SK-N-SH (cell line): Measurements from ENCODE around the gene TCN2. TPM values are rescaled to one million over a fixed set of nuclear protein-coding genes. Genes with fewer than 3 reads are reported as not detected.

Source experiments
- CTCF ChIA-PET: fragments of 300-600, 350-600 bp; formaldehyde crosslinking; extraction: SDS; loops from one replicate; lab custom pipeline; 2021; lab: Yijun Ruan, JAX
- POLR2A ChIA-PET: fragments of 350-600 bp; sonication (Branson Sonifier 250); formaldehyde crosslinking; extraction: SDS; loops from one replicate; lab custom pipeline; 2020; ENCODE audit warnings: antibody characterized with exemption, inconsistent platforms; lab: Yijun Ruan, JAX
- DNase-seq: peaks from one replicate; pipeline ENCODE4 v3.0.0; 2012
- H2AFZ ChIP-seq: fragments of 200-600 bp; sonication (generic); 2 replicates; pipeline ENCODE4 v1.8.1; 2016; ENCODE audit warnings: antibody characterized with exemption, mild to moderate bottlenecking, low read depth
- H3F3A ChIP-seq: fragments of 200-600 bp; sonication (generic); replicated peaks from 2 replicates; pipeline ENCODE3; 2016; ENCODE audit warnings: antibody characterized with exemption, mild to moderate bottlenecking; ENCODE audit not compliant: insufficient read depth
- H3K27ac ChIP-seq, 2 experiments: fragments of 200-500 bp in 1 of 2; fragments of 200-600 bp in 1 of 2; sonication (Bioruptor generic) in 1 of 2; sonication (generic), shearing (Covaris generic) in 1 of 2; 2 replicates each; pipeline versions ENCODE4 v1.5.1 to v1.6.1; 2014 to 2016; ENCODE audit warnings: low read depth in 2 of 2, inconsistent platforms in 1 of 2, low read length in 1 of 2, mild to moderate bottlenecking in 1 of 2, mixed read lengths in 1 of 2
- H3K27me3 ChIP-seq: fragments of 200-600 bp; sonication (generic), shearing (Covaris generic); 2 replicates; pipeline ENCODE4 v1.6.1; 2016; ENCODE audit warnings: mixed run types; ENCODE audit not compliant: insufficient read depth
- H3K36me3 ChIP-seq, 2 experiments: fragments of 200-500 bp in 1 of 2; fragments of 200-600 bp in 1 of 2; sonication (Bioruptor generic) in 1 of 2; sonication (generic) in 1 of 2; replicated peaks in 1 of 2; 2 replicates each; pipeline versions ENCODE3 to v1.5.1; 2014 to 2016; ENCODE audit warnings: low read length in 1 of 2, mild to moderate bottlenecking in 1 of 2; ENCODE audit not compliant: insufficient read depth in 2 of 2, control insufficient read depth in 1 of 2
- H3K4me1 ChIP-seq, 2 experiments: fragments of 200-500 bp in 1 of 2; fragments of 200-600 bp in 1 of 2; sonication (Bioruptor generic) in 1 of 2; sonication (generic), shearing (Covaris generic) in 1 of 2; 2 replicates each; pipeline versions ENCODE4 v1.5.1 to v1.6.1; 2014 to 2016; ENCODE audit warnings: low read depth in 1 of 2, low read length in 1 of 2, mixed run types in 1 of 2; ENCODE audit not compliant: insufficient read depth in 2 of 2, control insufficient read depth in 1 of 2
- H3K4me2 ChIP-seq: fragments of 200-600 bp; sonication (generic), shearing (Covaris generic); 2 replicates; pipeline ENCODE4 v1.6.1; 2017; ENCODE audit warnings: mixed run types
- H3K4me3 ChIP-seq, 2 experiments: fragments of 200-500 bp in 1 of 2; fragments of 200-600 bp in 1 of 2; sonication (Bioruptor generic) in 1 of 2; sonication (generic), shearing (Covaris generic) in 1 of 2; 2 replicates each; pipeline versions ENCODE4 v1.5.1 to v1.8.1; 2014 to 2016; ENCODE audit warnings: low read depth in 2 of 2, inconsistent platforms in 1 of 2, low read length in 1 of 2, mild to moderate bottlenecking in 1 of 2, mixed read lengths in 1 of 2, moderate library complexity in 1 of 2
- H3K79me2 ChIP-seq: fragments of 200-600 bp; sonication (generic); 2 replicates; pipeline ENCODE4 v1.8.1; 2017; ENCODE audit warnings: mild to moderate bottlenecking; ENCODE audit not compliant: insufficient read depth
- H3K9ac ChIP-seq: fragments of 200-600 bp; sonication (generic); 2 replicates; pipeline ENCODE4 v1.6.1; 2017; ENCODE audit warnings: mixed run types
- H3K9me2 ChIP-seq: fragments of 200-600 bp; sonication (generic); 2 replicates; pipeline ENCODE4 v1.6.1; 2017; ENCODE audit warnings: mixed run types
- H3K9me3 ChIP-seq: fragments of 200-600 bp; sonication (generic); 2 replicates; pipeline ENCODE4 v1.6.1; 2017; ENCODE audit warnings: mixed run types, mild to moderate bottlenecking, moderate library complexity
- H4K20me1 ChIP-seq: fragments of 200-600 bp; sonication (generic); 2 replicates; pipeline ENCODE4 v1.6.1; 2017; ENCODE audit warnings: mild to moderate bottlenecking, mixed run types; ENCODE audit not compliant: insufficient read depth
- CHD2 ChIP-seq: fragments of 150-350 bp; IDR thresholded peaks from 2 replicates; pipeline ENCODE4 v1.6.1; 2018; ENCODE audit warnings: low read length; ENCODE audit not compliant: partially characterized antibody
- ELF1 ChIP-seq: IDR thresholded peaks from 2 replicates; pipeline ENCODE4 v1.4.0; 2012
- FOXJ3 ChIP-seq: sonication (generic); formaldehyde crosslinking; IDR thresholded peaks from 2 replicates; pipeline ENCODE4 v1.5.1; 2020; ENCODE audit warnings: mild to moderate bottlenecking, missing genetic modification reagents
- FOXM1 ChIP-seq: IDR thresholded peaks from 2 replicates; pipeline ENCODE4 v1.4.0; 2012; ENCODE audit warnings: low read depth, mild to moderate bottlenecking
- GATA2 ChIP-seq: sonication (generic); formaldehyde crosslinking; IDR thresholded peaks from 2 replicates; pipeline ENCODE4 v1.5.0; 2020; ENCODE audit warnings: mild to moderate bottlenecking, missing genetic modification reagents
- JUND ChIP-seq: IDR thresholded peaks from 2 replicates; pipeline ENCODE4 v1.4.0; 2012
- MXI1 ChIP-seq: IDR thresholded peaks from 2 replicates; pipeline ENCODE4 v1.6.1; 2012; ENCODE audit warnings: mild to moderate bottlenecking, low read depth, low read length, improper control_type of control experiment
- NFIC ChIP-seq: IDR thresholded peaks from 2 replicates; pipeline ENCODE4 v1.4.0; 2012; ENCODE audit warnings: borderline replicate concordance
- RAD21 ChIP-seq: IDR thresholded peaks from 2 replicates; pipeline ENCODE4 v1.6.1; 2012; ENCODE audit warnings: mild to moderate bottlenecking, low read length
- RFX5 ChIP-seq: IDR thresholded peaks from 2 replicates; pipeline ENCODE4 v1.6.1; 2012; ENCODE audit warnings: mild to moderate bottlenecking, improper control_type of control experiment, low read length
- SIN3A ChIP-seq: IDR thresholded peaks from 2 replicates; pipeline ENCODE4 v1.6.1; 2012; ENCODE audit warnings: low read depth, mild to moderate bottlenecking, low read length, moderate library complexity, borderline replicate concordance
- SMC3 ChIP-seq: IDR thresholded peaks from 2 replicates; pipeline ENCODE4 v1.6.1; 2012; ENCODE audit warnings: low read depth, low read length, improper control_type of control experiment
- TAF1 ChIP-seq: IDR thresholded peaks from 2 replicates; pipeline ENCODE4 v1.6.1; 2012; ENCODE audit warnings: low read depth, mild to moderate bottlenecking, low read length, moderate library complexity, borderline replicate concordance
- TCF12 ChIP-seq: IDR thresholded peaks from 2 replicates; pipeline ENCODE4 v1.4.0; 2012
- TEAD4 ChIP-seq: IDR thresholded peaks from 2 replicates; pipeline ENCODE4 v1.4.0; 2012; ENCODE audit warnings: mild to moderate bottlenecking, borderline replicate concordance; ENCODE audit not compliant: insufficient read depth
- YY1 ChIP-seq: IDR thresholded peaks from 2 replicates; pipeline ENCODE4 v1.4.0; 2012; ENCODE audit warnings: low read depth, mild to moderate bottlenecking
- WGBS: methylation state at CpG from one replicate; pipeline ENCODE4 v1.1.6; 2017; ENCODE audit warnings: low lambda C conversion rate; 5-methylcytosine and 5-hydroxymethylcytosine counted together
- polyA plus RNA-seq, 3 experiments: library from polyadenylated mRNA; depleted of rRNA; stranded (reverse); fragments of >200 nt; gene quantifications; 2 replicates each; pipeline ENCODE4 v1.2.3, GENCODE V29; 2012
- TF ChIP-seq, protein P1 (sequence below): fragments of 200-600 bp; sonication (generic); IDR thresholded peaks from 2 replicates; pipeline ENCODE4 v1.6.1; 2017; ENCODE audit warnings: antibody characterized with exemption, mild to moderate bottlenecking, moderate library complexity
- TF ChIP-seq, protein P2 (sequence below): IDR thresholded peaks from 2 replicates; pipeline ENCODE4; 2012
- TF ChIP-seq, protein P3 (sequence below): IDR thresholded peaks from 2 replicates; pipeline ENCODE4 v1.4.0; 2012; ENCODE audit warnings: low read depth
- TF ChIP-seq, protein P4 (sequence below): IDR thresholded peaks from 2 replicates; pipeline ENCODE4 v1.4.0; 2012; ENCODE audit warnings: low read depth, borderline replicate concordance
- TF ChIP-seq, protein P5 (sequence below): IDR thresholded peaks from 2 replicates; pipeline ENCODE4 v1.6.1; 2012; ENCODE audit warnings: mild to moderate bottlenecking, low read depth, low read length, moderate library complexity

TCN2 gene
- polyA plus RNA-seq, 1 of the 3 experiments (the other 2 are of a cell fraction), result 4.1 TPM

DNA sequence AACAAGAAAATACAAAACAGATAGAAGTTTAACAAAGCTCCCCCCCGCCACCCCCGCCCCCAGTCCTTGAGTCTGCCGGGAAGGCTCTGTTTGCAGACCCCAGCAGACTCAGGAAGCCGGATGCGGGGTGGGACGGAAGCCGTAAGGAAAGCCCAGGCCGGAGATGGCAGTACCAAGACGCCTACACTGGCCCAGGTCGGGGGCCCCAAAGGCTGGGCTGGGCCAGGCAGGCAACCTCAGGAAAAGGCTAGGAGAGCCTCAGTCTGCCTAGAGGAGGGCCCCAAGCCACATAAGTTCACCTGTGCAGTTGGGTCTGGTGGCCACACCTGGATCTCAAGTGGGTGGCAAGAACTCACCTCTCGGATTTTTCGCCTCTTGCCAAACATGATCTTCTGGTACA, 28.5 kb upstream of the TCN2 start:
- DNase-seq, result no peak
- H3K9me2 ChIP-seq, result no peaks in the 10 kb centered on the region
- H2AFZ ChIP-seq, result no peak overlapping the region
- H3K27ac ChIP-seq, result no peak overlapping the region
- peaks cover 10 to 27% of the 10 kb centered on the region in 2 experiments; a peak in 2 of 4 replicates for H3K4me1 ChIP-seq
- TF ChIP-seq ELF1 (no peak), FOXM1 (no peak), YY1 (no peak), MXI1 (no peak), TAF1 (no peak)
- TF ChIP-seq, protein P1, sequence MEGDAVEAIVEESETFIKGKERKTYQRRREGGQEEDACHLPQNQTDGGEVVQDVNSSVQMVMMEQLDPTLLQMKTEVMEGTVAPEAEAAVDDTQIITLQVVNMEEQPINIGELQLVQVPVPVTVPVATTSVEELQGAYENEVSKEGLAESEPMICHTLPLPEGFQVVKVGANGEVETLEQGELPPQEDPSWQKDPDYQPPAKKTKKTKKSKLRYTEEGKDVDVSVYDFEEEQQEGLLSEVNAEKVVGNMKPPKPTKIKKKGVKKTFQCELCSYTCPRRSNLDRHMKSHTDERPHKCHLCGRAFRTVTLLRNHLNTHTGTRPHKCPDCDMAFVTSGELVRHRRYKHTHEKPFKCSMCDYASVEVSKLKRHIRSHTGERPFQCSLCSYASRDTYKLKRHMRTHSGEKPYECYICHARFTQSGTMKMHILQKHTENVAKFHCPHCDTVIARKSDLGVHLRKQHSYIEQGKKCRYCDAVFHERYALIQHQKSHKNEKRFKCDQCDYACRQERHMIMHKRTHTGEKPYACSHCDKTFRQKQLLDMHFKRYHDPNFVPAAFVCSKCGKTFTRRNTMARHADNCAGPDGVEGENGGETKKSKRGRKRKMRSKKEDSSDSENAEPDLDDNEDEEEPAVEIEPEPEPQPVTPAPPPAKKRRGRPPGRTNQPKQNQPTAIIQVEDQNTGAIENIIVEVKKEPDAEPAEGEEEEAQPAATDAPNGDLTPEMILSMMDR, result no peak
- TF ChIP-seq, protein P2, sequence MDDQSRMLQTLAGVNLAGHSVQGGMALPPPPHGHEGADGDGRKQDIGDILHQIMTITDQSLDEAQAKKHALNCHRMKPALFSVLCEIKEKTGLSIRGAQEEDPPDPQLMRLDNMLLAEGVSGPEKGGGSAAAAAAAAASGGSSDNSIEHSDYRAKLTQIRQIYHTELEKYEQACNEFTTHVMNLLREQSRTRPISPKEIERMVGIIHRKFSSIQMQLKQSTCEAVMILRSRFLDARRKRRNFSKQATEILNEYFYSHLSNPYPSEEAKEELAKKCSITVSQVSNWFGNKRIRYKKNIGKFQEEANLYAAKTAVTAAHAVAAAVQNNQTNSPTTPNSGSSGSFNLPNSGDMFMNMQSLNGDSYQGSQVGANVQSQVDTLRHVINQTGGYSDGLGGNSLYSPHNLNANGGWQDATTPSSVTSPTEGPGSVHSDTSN, result no peak
- TF ChIP-seq, protein P3, sequence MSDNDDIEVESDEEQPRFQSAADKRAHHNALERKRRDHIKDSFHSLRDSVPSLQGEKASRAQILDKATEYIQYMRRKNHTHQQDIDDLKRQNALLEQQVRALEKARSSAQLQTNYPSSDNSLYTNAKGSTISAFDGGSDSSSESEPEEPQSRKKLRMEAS, result no peak
- TF ChIP-seq, protein P4, sequence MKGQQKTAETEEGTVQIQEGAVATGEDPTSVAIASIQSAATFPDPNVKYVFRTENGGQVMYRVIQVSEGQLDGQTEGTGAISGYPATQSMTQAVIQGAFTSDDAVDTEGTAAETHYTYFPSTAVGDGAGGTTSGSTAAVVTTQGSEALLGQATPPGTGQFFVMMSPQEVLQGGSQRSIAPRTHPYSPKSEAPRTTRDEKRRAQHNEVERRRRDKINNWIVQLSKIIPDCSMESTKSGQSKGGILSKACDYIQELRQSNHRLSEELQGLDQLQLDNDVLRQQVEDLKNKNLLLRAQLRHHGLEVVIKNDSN, result no peak
- 0 out of 2 replicates have a peak, but pooled peaks cover 2% of the 10 kb centered on the region for H4K20me1 ChIP-seq
- CTCF ChIA-PET, result interaction anchor here (0.6 kb wide), 1 partner anchor 24 kb away, joined by 3 read pairs; no protein-coding TSS in a partner anchor
- no peak overlapping the region for H3K9ac ChIP-seq
- H3F3A ChIP-seq, result peaks cover 7% of the 10 kb centered on the region
- WGBS, result 95% methylated on average over 9 of the region's 12 CpGs
- H3K4me3 ChIP-seq, result no peak overlapping the region
- H3K27me3 ChIP-seq, result no peaks in the 10 kb centered on the region
- POLR2A ChIA-PET, result no interaction called here
- no peaks in the 10 kb centered on the region for H3K9me3 ChIP-seq
- peaks cover 0 to 72% of the 10 kb centered on the region in 2 experiments for H3K36me3 ChIP-seq
- no peaks in the 10 kb centered on the region for H3K79me2 ChIP-seq
- no peak overlapping the region for H3K4me2 ChIP-seq

DNA sequence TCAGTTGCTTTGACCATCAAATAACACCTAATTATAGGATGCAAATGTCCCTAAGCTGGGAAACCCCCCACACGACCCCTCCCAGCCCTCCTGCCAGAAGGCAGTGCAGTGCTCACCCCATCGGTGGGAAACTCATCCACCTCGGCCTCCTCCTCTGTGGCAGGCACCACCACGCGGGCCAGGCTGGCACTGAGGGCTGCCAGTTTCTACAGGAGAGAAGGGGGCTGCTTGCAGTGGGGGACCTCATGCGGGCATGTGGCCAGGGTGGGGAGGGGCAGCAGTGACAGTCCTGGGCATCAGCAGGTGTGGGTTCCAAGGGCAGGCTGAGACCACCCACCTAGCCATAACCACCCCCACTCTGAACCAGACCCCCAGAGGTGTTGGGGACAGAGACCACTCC, 26.1 kb upstream of the TCN2 start:
- no peak overlapping the region for H3K9ac ChIP-seq
- H3K4me2 ChIP-seq, result no peak overlapping the region
- no peaks in the 10 kb centered on the region for H3K9me2 ChIP-seq
- H3K79me2 ChIP-seq, result no peaks in the 10 kb centered on the region; the same call in 1 of the 2 replicates
- POLR2A ChIA-PET, result no interaction called here
- no peak for DNase-seq
- no peak overlapping the region for H2AFZ ChIP-seq
- H3K4me1 ChIP-seq, result peaks cover 0 to 10% of the 10 kb centered on the region in 2 experiments; a peak in 1 of 4 replicates
- no peaks in the 10 kb centered on the region for H3K27me3 ChIP-seq
- no peak overlapping the region for H3K27ac ChIP-seq
- no peak overlapping the region for H3K4me3 ChIP-seq
- TF ChIP-seq JUND (no peak), TCF12 (no peak), FOXM1 (no peak), MXI1 (no peak), ELF1 (no peak), NFIC (no peak), TEAD4 (no peak), SMC3 (no peak), TAF1 (no peak), SIN3A (no peak), RAD21 (no peak), FOXJ3 (CRISPR knock-in tag) (no peak), CHD2 (no peak), RFX5 (no peak), GATA2 (no peak)
- TF ChIP-seq, protein P4, result no peak
- TF ChIP-seq, protein P5, sequence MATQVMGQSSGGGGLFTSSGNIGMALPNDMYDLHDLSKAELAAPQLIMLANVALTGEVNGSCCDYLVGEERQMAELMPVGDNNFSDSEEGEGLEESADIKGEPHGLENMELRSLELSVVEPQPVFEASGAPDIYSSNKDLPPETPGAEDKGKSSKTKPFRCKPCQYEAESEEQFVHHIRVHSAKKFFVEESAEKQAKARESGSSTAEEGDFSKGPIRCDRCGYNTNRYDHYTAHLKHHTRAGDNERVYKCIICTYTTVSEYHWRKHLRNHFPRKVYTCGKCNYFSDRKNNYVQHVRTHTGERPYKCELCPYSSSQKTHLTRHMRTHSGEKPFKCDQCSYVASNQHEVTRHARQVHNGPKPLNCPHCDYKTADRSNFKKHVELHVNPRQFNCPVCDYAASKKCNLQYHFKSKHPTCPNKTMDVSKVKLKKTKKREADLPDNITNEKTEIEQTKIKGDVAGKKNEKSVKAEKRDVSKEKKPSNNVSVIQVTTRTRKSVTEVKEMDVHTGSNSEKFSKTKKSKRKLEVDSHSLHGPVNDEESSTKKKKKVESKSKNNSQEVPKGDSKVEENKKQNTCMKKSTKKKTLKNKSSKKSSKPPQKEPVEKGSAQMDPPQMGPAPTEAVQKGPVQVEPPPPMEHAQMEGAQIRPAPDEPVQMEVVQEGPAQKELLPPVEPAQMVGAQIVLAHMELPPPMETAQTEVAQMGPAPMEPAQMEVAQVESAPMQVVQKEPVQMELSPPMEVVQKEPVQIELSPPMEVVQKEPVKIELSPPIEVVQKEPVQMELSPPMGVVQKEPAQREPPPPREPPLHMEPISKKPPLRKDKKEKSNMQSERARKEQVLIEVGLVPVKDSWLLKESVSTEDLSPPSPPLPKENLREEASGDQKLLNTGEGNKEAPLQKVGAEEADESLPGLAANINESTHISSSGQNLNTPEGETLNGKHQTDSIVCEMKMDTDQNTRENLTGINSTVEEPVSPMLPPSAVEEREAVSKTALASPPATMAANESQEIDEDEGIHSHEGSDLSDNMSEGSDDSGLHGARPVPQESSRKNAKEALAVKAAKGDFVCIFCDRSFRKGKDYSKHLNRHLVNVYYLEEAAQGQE, result no peak
- H4K20me1 ChIP-seq, result no peaks in the 10 kb centered on the region
- WGBS, result 83% methylated on average over 4 of the region's 6 CpGs
- H3F3A ChIP-seq, result peaks cover 4% of the 10 kb centered on the region
- peaks cover 5 to 91% of the 10 kb centered on the region in 2 experiments for H3K36me3 ChIP-seq
- CTCF ChIA-PET, result no interaction called here
- no peaks in the 10 kb centered on the region for H3K9me3 ChIP-seq
